Measurements from ENCODE around the gene RBM20. TPM values are rescaled to one million over a fixed set of nuclear protein-coding genes. Genes with fewer than 3 reads are reported as not detected.

RBM20 gene
- total RNA-seq, 2 experiments from 2014 or later = 0.06 to 0.17 TPM

DNA sequence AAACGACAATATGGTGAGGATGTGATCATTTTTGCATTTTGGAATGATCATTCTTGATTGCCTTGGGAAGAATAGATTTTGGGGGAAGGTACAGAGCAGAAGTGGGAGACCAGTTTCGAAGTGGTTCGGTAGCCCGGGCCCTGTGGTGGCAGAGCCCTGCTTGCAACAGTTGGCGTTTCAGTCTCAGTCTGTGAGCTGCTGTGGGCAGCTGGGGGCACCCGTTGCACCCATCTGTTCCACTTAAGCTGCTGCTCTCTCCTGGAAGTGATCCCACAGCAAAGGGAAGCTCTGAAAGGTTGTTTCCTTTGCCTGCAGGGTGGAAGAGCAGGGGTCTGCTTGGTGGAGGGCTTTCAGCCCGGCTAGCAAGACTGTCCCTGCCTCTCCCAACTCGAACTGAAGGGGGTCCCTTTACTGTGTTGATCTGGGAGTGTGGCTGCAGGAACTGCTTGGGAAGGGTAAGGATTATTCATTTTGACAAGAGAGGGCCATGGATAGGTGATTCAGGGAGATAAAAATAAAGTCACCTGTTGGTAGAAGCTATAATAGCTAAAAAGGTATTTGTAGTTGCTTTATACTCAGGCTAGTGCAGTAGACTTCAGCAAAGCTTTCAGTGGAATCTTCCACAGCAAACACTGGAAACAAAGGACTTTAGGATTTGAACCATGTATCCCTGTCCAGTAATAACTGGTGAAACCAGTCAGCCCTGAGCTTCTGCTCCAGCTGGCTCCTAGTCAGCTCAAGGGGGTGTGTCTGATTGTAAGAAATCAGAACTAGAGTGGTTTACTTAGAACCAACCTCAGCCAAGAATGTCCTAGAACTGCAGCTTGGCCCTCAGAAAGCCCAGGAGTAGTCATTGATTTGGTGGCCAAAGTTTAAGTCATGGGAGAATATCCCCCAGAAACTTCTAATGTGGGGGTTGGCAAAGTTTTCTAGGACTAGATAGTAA is 174.4 kb downstream of the RBM20 start:
- no peak for DNase-seq
- no peak overlapping the region for H3K27ac Mint-ChIP-seq
- no peak for ATAC-seq (ENCODE audit: low read depth)
- POLR2A ChIA-PET = interaction anchor here (0.7 kb wide), 1 partner anchor 129 kb away, joined by 3 read pairs; no protein-coding TSS in a partner anchor
- H3K4me1 Mint-ChIP-seq = peaks cover 16% of the 10 kb centered on the region
- H3K4me3 Mint-ChIP-seq = no peak overlapping the region
- H3K9me3 Mint-ChIP-seq = no peaks in the 10 kb centered on the region
- H3K27me3 Mint-ChIP-seq = no peaks in the 10 kb centered on the region
- peaks cover 1% of the 10 kb centered on the region for H3K36me3 Mint-ChIP-seq

DNA sequence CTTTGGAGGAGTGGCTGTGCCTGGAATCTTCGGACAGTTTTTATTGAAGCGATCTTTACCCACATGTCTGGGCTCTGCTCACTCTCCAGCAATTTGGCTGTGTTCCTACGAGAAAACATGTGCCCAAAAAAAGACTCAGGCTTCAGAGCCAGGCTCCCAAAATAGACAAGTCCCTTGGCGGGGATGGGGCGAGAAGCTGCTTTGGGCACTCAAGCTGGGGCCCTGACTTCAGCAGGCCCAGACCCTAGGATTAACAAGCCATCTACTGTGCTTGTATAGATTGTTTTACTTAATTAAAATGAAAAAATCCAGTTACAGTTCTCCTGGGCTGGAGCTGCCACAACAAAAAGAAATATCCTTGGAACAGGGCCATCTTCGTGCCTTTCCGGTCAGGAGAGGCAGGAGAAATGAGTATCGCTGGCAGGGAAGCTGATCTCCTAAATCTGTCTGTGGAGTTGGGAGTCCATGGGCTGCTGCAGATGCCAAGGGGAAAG is 176.2 kb downstream of the RBM20 start:
- Mint-ChIP-seq H3K36me3 (peaks cover 1% of the 10 kb centered on the region), H3K27ac (no peak overlapping the region), H3K27me3 (no peaks in the 10 kb centered on the region), H3K4me1 (peaks cover 12% of the 10 kb centered on the region), H3K9me3 (no peaks in the 10 kb centered on the region), H3K4me3 (no peak overlapping the region)
- ATAC-seq (ENCODE audit: low read depth) = no peak
- POLR2A ChIA-PET = no interaction called here
- DNase-seq = no peak

- Mint-ChIP-seq H3K27me3 (no peaks in the 10 kb centered on the region), H3K36me3 (peaks cover 1% of the 10 kb centered on the region), H3K27ac (peak overlapping the region; percentile 36), H3K4me3 (no peak overlapping the region), H3K4me1 (peaks cover 12% of the 10 kb centered on the region), H3K9me3 (no peaks in the 10 kb centered on the region)
- POLR2A ChIA-PET = no interaction called here
- no peak for ATAC-seq (ENCODE audit: low read depth)
- DNase-seq = no peak
Measured at GRCh38 chr10:110821508-110821907, 177.4 kb downstream of the RBM20 start.

- Mint-ChIP-seq H3K36me3 (peaks cover 1% of the 10 kb centered on the region), H3K9me3 (no peaks in the 10 kb centered on the region), H3K27ac (peak overlapping the region; percentile 36), H3K4me1 (peaks cover 11% of the 10 kb centered on the region), H3K4me3 (no peak overlapping the region), H3K27me3 (no peaks in the 10 kb centered on the region)
- ATAC-seq (ENCODE audit: low read depth) (no peak), DNase-seq (no peak)
- POLR2A ChIA-PET = interaction anchor here (1.5 kb wide), 1 partner anchor 42 kb away, joined by 5 read pairs; no protein-coding TSS in a partner anchor
Measured at GRCh38 chr10:110822035-110822711, 178.0 kb downstream of the RBM20 start.

- Mint-ChIP-seq H3K9me3 (no peaks in the 10 kb centered on the region), H3K27ac (no peak overlapping the region), H3K4me1 (peaks cover 5% of the 10 kb centered on the region), H3K4me3 (no peak overlapping the region), H3K27me3 (no peaks in the 10 kb centered on the region), H3K36me3 (no peaks in the 10 kb centered on the region)
- POLR2A ChIA-PET = interaction anchor here (1.5 kb wide), 1 partner anchor 42 kb away, joined by 5 read pairs; no protein-coding TSS in a partner anchor
- DNase-seq (no peak), ATAC-seq (ENCODE audit: low read depth) (no peak)
Measured at GRCh38 chr10:110822712-110823311, 178.7 kb downstream of the RBM20 start.

DNA sequence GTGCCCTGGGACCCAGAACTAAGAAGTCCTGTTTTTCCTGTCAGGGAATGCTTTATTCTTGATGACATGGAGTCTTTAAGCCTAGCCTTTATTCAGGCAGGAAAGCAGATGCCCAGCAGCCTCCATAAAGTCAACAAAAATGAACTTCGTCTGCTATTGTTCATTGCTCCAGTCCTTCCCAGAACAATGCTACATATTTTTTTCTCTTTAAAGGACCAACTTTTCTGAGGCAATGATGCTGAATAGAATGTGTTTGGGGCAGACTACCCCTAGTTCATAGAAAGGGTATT is 180.0 kb downstream of the RBM20 start:
- Mint-ChIP-seq H3K4me1 (peaks cover 5% of the 10 kb centered on the region), H3K27ac (no peak overlapping the region), H3K27me3 (no peaks in the 10 kb centered on the region), H3K36me3 (no peaks in the 10 kb centered on the region), H3K9me3 (no peaks in the 10 kb centered on the region), H3K4me3 (no peak overlapping the region)
- POLR2A ChIA-PET = no interaction called here
- no peak for DNase-seq
- ATAC-seq (ENCODE audit: low read depth) = no peak

DNA sequence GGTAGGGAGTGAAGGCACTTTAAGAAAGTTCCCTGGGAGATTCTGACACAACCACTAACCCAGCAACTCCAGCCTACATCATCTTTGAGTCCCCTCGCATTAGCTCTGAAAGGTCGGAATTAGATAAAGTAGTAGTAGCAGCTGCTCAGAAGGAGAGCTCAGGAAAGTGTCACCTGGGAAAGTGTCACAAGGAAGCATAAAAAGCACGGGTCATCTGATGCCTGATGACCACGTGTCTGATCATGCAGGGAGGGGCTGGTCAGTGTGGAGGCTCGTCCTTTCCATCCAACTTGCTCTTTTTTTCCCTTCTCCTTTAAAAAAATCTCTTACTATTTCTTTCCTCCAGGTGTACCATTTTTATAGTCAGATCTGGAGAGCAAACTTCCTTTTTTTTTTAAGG is 180.5 kb downstream of the RBM20 start:
- no peak overlapping the region for H3K4me3 Mint-ChIP-seq
- ATAC-seq (ENCODE audit: low read depth) (no peak), DNase-seq (no peak)
- POLR2A ChIA-PET = no interaction called here
- no peaks in the 10 kb centered on the region for H3K36me3 Mint-ChIP-seq
- no peak overlapping the region for H3K27ac Mint-ChIP-seq
- H3K4me1 Mint-ChIP-seq = peaks cover 5% of the 10 kb centered on the region
- no peaks in the 10 kb centered on the region for H3K27me3 Mint-ChIP-seq
- H3K9me3 Mint-ChIP-seq = no peaks in the 10 kb centered on the region

GRCh38 chr10:110825508-110825907 is 181.4 kb downstream of the RBM20 start:
- no peaks in the 10 kb centered on the region for H3K9me3 Mint-ChIP-seq
- H3K4me3 Mint-ChIP-seq = no peak overlapping the region
- H3K4me1 Mint-ChIP-seq = peaks cover 5% of the 10 kb centered on the region
- H3K36me3 Mint-ChIP-seq = no peaks in the 10 kb centered on the region
- no peak overlapping the region for H3K27ac Mint-ChIP-seq
- POLR2A ChIA-PET = no interaction called here
- DNase-seq (no peak), ATAC-seq (ENCODE audit: low read depth) (no peak)
- no peaks in the 10 kb centered on the region for H3K27me3 Mint-ChIP-seq

GRCh38 chr10:110827410-110827809 is 183.3 kb downstream of the RBM20 start:
- H3K36me3 Mint-ChIP-seq = no peaks in the 10 kb centered on the region
- H3K27ac Mint-ChIP-seq = no peak overlapping the region
- ATAC-seq (ENCODE audit: low read depth) (no peak), DNase-seq (no peak)
- POLR2A ChIA-PET = no interaction called here
- H3K27me3 Mint-ChIP-seq = no peaks in the 10 kb centered on the region
- no peaks in the 10 kb centered on the region for H3K4me1 Mint-ChIP-seq
- no peaks in the 10 kb centered on the region for H3K9me3 Mint-ChIP-seq
- H3K4me3 Mint-ChIP-seq = no peak overlapping the region

GRCh38 chr10:110827875-110828274 is 183.7 kb downstream of the RBM20 start:
- Mint-ChIP-seq H3K4me3 (no peak overlapping the region), H3K27me3 (no peaks in the 10 kb centered on the region), H3K27ac (no peak overlapping the region), H3K9me3 (no peaks in the 10 kb centered on the region), H3K36me3 (no peaks in the 10 kb centered on the region), H3K4me1 (no peaks in the 10 kb centered on the region)
- DNase-seq = no peak
- POLR2A ChIA-PET = no interaction called here
- no peak for ATAC-seq (ENCODE audit: low read depth)

DNA sequence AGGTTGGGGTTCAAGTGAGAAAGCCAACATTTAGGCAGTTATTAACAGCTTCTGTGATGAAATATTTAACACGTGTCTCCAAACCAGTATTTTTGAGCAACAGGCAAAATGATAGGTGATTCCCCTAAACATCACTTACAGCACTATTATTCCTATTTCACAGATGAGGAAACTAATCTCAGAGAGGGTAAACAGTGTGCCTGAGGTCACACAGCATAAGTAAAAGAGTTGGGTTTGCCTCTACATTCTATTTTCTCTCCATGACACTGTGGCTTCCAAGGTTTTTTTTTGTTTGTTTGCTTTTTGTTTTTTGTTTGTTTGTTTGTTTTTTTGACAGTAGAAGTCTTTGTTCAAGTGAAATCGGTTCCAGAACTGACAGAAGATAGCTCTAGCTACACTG is 184.4 kb downstream of the RBM20 start:
- no peak for ATAC-seq (ENCODE audit: low read depth)
- no peak overlapping the region for H3K4me3 Mint-ChIP-seq
- H3K4me1 Mint-ChIP-seq = peaks cover 2% of the 10 kb centered on the region
- H3K27ac Mint-ChIP-seq = no peak overlapping the region
- DNase-seq = no peak
- no peaks in the 10 kb centered on the region for H3K27me3 Mint-ChIP-seq
- no peaks in the 10 kb centered on the region for H3K36me3 Mint-ChIP-seq
- POLR2A ChIA-PET = no interaction called here
- H3K9me3 Mint-ChIP-seq = no peaks in the 10 kb centered on the region

- DNase-seq (no peak), ATAC-seq (ENCODE audit: low read depth) (no peak)
- H3K27me3 Mint-ChIP-seq = no peaks in the 10 kb centered on the region
- no peaks in the 10 kb centered on the region for H3K9me3 Mint-ChIP-seq
- H3K27ac Mint-ChIP-seq = no peak overlapping the region
- POLR2A ChIA-PET = no interaction called here
- no peak overlapping the region for H3K4me3 Mint-ChIP-seq
- no peaks in the 10 kb centered on the region for H3K36me3 Mint-ChIP-seq
- H3K4me1 Mint-ChIP-seq = peaks cover 9% of the 10 kb centered on the region
Measured at GRCh38 chr10:110829721-110830410, 185.7 kb downstream of the RBM20 start.

DNA sequence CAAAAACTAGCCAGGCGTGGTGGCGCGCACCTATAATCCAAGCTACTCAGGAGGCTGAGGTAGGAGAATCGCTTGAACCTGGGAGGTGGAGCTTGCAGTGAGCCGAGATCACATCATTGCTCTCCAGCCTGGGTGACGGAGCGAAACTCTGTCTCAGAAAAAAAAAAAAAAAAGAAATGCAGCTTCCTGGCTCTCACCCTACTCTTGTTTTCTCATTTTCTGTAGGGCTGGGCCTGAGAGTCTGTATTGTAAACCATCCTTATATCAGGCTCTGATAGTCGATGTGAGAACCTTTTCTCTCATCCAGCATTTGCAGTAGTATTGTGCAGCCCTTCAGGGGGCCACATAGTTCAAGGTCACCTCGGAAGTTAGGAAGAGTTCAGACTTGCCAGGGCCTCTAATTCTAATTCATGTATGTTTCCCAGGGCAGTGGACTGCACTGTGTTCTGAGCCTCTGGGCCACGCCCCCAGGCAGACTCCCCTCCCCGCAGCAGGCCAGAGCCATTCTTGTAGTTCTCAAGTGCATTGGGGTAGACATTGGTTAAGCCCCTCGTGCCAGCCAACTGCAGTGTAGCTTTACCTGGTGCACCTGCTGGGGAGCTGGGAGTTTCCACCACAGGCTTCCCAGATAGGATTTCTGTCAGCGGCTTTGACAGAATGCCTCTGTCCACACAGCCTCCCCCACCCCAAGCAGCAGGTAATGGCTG is 189.3 kb downstream of the RBM20 start:
- Mint-ChIP-seq H3K4me3 (no peak overlapping the region), H3K9me3 (no peaks in the 10 kb centered on the region), H3K27ac (peak overlapping the region; percentile 21), H3K36me3 (no peaks in the 10 kb centered on the region), H3K27me3 (no peaks in the 10 kb centered on the region), H3K4me1 (peaks cover 17% of the 10 kb centered on the region)
- POLR2A ChIA-PET = interaction anchor here (1.0 kb wide), 1 partner anchor 30 kb away, joined by 5 read pairs; no protein-coding TSS in a partner anchor
- ATAC-seq (ENCODE audit: low read depth) (no peak), DNase-seq (no peak)
